ENCODE data around the gene UBE2D2. TPM values are rescaled to one million over a fixed set of nuclear protein-coding genes. Genes with fewer than 3 reads are reported as not detected.

The UBE2D2 gene
- total and polyA plus RNA-seq, 2 of the 13 experiments (the other 11 are each of a cell fraction or from before 2014, with no cell fraction given), result 79.1 to 109 TPM

GRCh38 chr5:139560752-139561654 is at the start of gene UBE2D2 (continued):
- peak; percentile 27; the same call in 1 of the 2 replicates for TF ChIP-seq ZNF280B (CRISPR knock-in tag; IDR thresholded peaks at IDR 0.05; ENCODE audit: borderline replicate concordance)
- TF ChIP-seq MEF2D (CRISPR knock-in tag; IDR thresholded peaks at IDR 0.05), result peak; percentile 73
- 0 out of 2 replicates have a peak, but pooled peaks have one; percentile 44 for TF ChIP-seq E2F5 (CRISPR knock-in tag; conservative IDR thresholded peaks at IDR 0.05)
- peak; percentile 47; the same call in 1 of the 2 replicates for TF ChIP-seq FOXM1 (CRISPR knock-in tag; IDR thresholded peaks at IDR 0.05)
- TF ChIP-seq ZNF737 (CRISPR knock-in tag; IDR thresholded peaks at IDR 0.05; ENCODE audit: borderline replicate concordance), result no peak
- 0 out of 2 replicates have a peak, but pooled peaks have one; percentile 9 for TF ChIP-seq ZNF331 (CRISPR knock-in tag; IDR thresholded peaks at IDR 0.05)
- no peak for TF ChIP-seq ZNF660 (CRISPR knock-in tag; IDR thresholded peaks at IDR 0.05; ENCODE audit: borderline replicate concordance, low read depth)
- no peak for TF ChIP-seq HNRNPUL1 (IDR thresholded peaks at IDR 0.05; ENCODE audit: low read depth, low read length)
- TF ChIP-seq THAP7 (CRISPR knock-in tag; IDR thresholded peaks at IDR 0.05), result peak; percentile 63
- TF ChIP-seq PREB (CRISPR knock-in tag; IDR thresholded peaks at IDR 0.05), result no peak
- TF ChIP-seq PAWR (CRISPR knock-in tag; IDR thresholded peaks at IDR 0.05; ENCODE audit: borderline replicate concordance), result no peak
- no peak for TF ChIP-seq MXD1 (CRISPR knock-in tag; IDR thresholded peaks at IDR 0.05)
- peak; percentile 83 for TF ChIP-seq CREB1 (IDR thresholded peaks at IDR 0.05)
- peak; percentile 50; the same call in 1 of the 2 replicates for TF ChIP-seq CREB1 (CRISPR knock-in tag; IDR thresholded peaks at IDR 0.05)
- no peak for TF ChIP-seq ATF5 (CRISPR knock-in tag; IDR thresholded peaks at IDR 0.05; ENCODE audit: low read depth)
- TF ChIP-seq ZNF468 (CRISPR knock-in tag; IDR thresholded peaks at IDR 0.05), result no peak
- TF ChIP-seq KDM5B (CRISPR knock-in tag; IDR thresholded peaks at IDR 0.05; ENCODE audit: borderline replicate concordance), result peak; percentile 45; the same call in 1 of the 2 replicates
- TF ChIP-seq ZNF256 (CRISPR knock-in tag; conservative IDR thresholded peaks at IDR 0.05), result no peak
- no peak for TF ChIP-seq CAMTA2 (CRISPR knock-in tag; IDR thresholded peaks at IDR 0.05; ENCODE audit: borderline replicate concordance)
- no peak for TF ChIP-seq MTA1 (CRISPR knock-in tag; IDR thresholded peaks at IDR 0.05; ENCODE audit: borderline replicate concordance)
- TF ChIP-seq ZBTB34 (CRISPR knock-in tag; IDR thresholded peaks at IDR 0.05), result 0 out of 2 replicates have a peak, but pooled peaks have one; percentile 32
- no peak for TF ChIP-seq PHB2 (IDR thresholded peaks at IDR 0.05; ENCODE audit: partially characterized antibody)
